ENCODE data around the gene SPDYE18. TPM values are rescaled to one million over a fixed set of nuclear protein-coding genes. Genes with fewer than 3 reads are reported as not detected.
"Not testable (repeated sequence)": the region's sequence is repeated elsewhere in the genome, so short reads cannot be mapped to it uniquely, and the experiment has no call there.

The SPDYE18 gene
- polyA plus RNA-seq, 1 experiment: not detected

DNA sequence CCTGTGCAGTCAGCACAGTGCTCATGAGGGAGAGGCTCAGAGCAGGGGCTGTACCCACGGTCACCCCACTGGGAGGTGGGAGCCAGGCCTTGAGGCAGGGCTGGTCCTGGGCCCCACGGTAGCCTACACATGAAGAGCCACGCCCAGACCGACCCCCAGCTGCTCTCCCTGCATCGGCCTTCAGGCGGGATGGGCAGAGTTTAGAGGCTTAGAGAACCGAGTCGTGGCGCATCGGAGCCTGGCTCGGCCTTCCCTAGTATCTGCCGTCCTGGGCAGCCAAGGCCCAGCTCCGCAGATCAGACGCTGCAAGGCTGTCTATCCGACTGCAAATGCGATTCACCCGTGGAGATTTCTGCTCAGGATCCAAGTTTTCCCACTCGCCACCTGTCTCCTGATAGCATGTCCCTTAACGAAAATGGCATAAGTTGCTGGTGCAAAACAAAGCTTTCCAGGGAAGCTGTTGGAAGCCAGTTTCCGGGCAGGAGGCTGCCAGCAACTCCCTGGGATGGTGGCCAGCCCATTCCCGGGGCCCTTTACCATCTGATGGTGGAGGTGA is 59.6 kb downstream of the SPDYE18 start:
- CTCF ChIA-PET: interaction anchor here (0.6 kb wide), 1 partner anchor 110 kb away, joined by 3 read pairs; no protein-coding TSS in a partner anchor
- DNase-seq (ENCODE audit: low read depth, low spot score); H3K27ac ChIP-seq (ENCODE audit: low read depth, low read length); H3K9me3 ChIP-seq (ENCODE audit: control insufficient read depth, insufficient read depth, low read length); H3K4me3 ChIP-seq (ENCODE audit: low read depth, low read length); POLR2A ChIA-PET; H3K27me3 ChIP-seq (ENCODE audit: control insufficient read depth, insufficient read depth, low read length): not testable (repeated sequence)

GRCh38 chr7:77002104-77002503 is 60.3 kb downstream of the SPDYE18 start:
- H3K27ac ChIP-seq (ENCODE audit: low read depth, low read length); H3K27me3 ChIP-seq (ENCODE audit: control insufficient read depth, insufficient read depth, low read length); H3K4me3 ChIP-seq (ENCODE audit: low read depth, low read length); POLR2A ChIA-PET; H3K9me3 ChIP-seq (ENCODE audit: control insufficient read depth, insufficient read depth, low read length); DNase-seq (ENCODE audit: low read depth, low spot score): not testable (repeated sequence)
- CTCF ChIA-PET: interaction anchor here (0.6 kb wide), 1 partner anchor 110 kb away, joined by 3 read pairs; no protein-coding TSS in a partner anchor

Small RNAs within 50 kb of the gene (small RNA-seq; reads per million reads assigned to genes)
- not detected for gene RF00019 (ENCODE audit: insufficient read length, low read depth)

Other genes starting within 250 kb of the SPDYE18 start
- not detected in 2 replicates for gene SPDYE17, start 30.2 kb downstream of the SPDYE18 start, polyA plus RNA-seq (2011; rRNA removed)
- 8.8 and 9.0 TPM in 2 replicates for gene CCDC146, start 60.1 kb upstream of the SPDYE18 start, polyA plus RNA-seq (2011; rRNA removed)
- 28.8 TPM in 2 replicates for gene FGL2, start 137.3 kb upstream of the SPDYE18 start, polyA plus RNA-seq (2011; rRNA removed)

Measured in AG04450 (cell line).